Measurements from ENCODE around the gene ZNF598.

- TF ChIP-seq EP300 (IDR thresholded peaks at IDR 0.05; ENCODE audit: borderline replicate concordance) (no peak), REST (IDR thresholded peaks at IDR 0.05; ENCODE audit: low read depth) (no peak), YY1 (IDR thresholded peaks at IDR 0.05; ENCODE audit: low read depth) (no peak), RAD21 (IDR thresholded peaks at IDR 0.05; ENCODE audit: low read depth) (no peak), EGR1 (IDR thresholded peaks at IDR 0.05) (no peak), CREB1 (IDR thresholded peaks at IDR 0.05; ENCODE audit: low read depth) (no peak), MAX (IDR thresholded peaks at IDR 0.05) (no peak), TAF1 (IDR thresholded peaks at IDR 0.05; ENCODE audit: low read depth) (no peak), USF1 (IDR thresholded peaks at IDR 0.05) (no peak), TEAD4 (IDR thresholded peaks at IDR 0.05) (no peak)
Measured at GRCh38 chr16:1990351-1991134, 19.1 kb downstream of the ZNF598 start.
